GOT3 (cell line): ENCODE measurements around the gene TIAM2.

ENCODE experiments used
- DNase-seq: peaks from one replicate; lab custom pipeline; 2025; ENCODE audit warnings: mixed read lengths; lab: John Stamatoyannopoulos, UW

TIAM2 gene

DNA sequence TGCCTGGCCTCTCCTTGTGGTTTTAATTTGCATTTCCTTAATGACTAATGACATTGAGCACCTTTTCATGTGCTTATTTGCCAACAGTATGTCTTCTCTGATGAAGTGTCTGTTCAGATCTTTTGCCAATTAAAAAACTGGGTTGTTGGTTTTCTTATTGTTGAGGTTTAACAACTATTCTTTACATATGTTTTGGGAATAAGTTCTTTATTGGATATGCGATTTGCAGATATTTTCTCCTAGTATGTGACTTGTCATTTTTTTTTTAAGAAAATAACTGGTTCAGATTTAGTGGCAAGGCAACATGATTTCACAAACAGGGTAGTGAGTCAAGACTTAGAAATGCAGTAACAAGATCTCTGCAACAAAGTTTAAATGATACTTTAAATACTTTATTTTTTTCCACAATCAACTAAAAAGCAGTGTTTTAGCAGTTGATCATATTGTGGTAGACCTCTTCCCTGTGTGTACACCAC, 67.8 kb downstream of the TIAM2 start:
- no peak for DNase-seq

DNA sequence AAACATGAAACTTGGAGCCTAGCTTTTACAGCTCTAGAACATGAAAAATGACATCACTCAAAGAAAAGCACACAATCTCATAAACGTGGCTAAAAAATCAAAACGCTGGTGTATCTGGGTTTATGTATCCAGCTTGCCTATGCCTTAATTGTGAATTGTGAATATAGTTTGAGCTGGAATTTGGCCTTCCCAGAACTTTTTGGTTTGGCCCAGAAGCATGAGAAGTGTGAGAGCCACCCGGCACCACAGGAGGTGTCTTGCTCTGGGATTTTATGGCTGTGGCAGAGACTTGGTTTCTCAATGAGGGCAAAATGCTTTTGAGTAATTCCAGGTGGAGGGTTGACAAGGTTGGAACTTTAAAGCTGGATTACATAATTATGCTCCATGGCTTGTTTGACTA, 69.2 kb downstream of the TIAM2 start:
- no peak for DNase-seq

DNA sequence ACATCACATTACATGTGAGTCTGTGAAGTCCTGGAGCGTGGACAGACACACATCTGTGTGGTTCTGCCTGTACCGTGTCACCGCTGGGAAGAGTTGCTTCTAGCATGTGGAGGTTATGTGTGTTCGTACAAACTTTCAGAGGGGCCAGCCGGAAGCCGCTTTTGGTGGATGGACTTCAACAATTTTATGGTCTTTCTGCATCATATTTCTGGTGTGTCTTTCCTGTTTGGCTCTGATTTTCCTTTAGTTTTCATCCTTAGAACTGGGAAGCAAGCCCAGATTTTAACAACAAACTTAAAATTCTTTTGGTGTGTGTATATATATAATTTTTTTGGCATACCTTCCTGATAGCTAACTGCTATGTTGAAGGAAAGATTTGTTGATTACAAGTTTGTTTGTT, 71.2 kb downstream of the TIAM2 start:
- no peak for DNase-seq

DNA sequence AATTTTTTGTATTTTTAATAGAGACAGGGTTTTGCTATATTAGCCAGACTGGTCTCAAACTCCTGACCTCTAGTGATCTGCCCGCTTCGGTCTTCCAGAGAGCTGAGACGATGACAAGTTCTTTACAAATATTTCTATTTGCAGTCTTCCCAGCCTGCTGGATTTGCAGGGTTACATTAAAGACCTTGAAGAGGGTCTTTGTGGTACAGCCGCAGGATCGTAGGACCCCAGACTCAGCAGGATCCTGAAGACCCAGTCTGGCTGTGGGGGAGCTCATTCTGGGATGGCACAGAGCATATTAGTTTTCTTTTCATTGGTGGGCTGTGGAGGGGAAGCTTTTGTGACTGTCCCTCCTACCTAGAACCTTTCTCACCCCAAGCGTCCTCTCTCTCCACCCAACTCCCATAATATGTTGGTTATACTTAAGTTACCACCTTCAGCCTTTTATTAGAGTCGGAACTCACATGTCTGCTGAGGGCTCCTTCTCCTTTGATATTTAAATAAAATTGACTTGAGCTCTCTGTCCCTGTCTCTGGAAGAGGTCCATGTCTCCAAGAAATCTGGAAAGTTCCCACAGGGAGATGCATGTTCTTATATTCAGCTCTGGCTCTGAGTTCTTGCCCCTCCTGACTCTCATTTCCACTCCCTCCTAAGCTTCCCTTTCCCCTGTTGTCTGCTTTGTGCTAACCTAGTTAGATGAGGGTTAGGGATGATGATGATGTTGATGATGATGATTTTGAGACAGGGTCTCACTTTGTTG, 72.0 kb downstream of the TIAM2 start:
- DNase-seq: no peak

DNA sequence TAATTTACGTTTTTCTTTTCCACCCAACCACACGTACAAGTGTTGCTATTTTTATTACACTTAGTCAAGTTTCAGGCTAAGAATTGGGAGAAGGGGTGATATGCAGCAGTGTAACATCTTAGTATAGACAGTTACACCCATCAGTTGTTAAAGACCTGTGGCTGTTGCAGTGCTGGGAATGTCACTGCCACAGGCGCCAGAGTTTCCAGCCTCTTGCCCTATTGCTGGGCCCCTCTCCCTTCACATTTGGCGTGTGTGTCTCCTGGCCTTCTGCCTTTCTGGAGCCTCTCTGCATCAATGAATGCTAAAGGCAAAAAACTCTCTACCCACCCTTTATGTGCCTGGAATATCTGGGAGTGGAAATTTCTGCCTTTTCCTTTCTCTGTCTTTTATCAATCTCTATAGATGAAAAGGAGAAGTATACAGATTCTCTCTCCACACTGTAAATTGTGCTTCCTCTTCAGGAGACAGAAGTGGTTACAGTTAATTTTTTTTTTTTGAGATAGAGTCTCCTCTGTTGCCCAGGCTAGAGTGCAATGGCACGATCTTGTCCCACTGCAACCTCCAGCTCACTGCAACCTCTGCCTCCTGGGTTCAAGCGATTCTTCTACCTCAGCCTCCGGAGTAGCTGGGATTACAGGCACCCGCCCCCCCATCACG, 73.0 kb downstream of the TIAM2 start:
- no peak for DNase-seq

DNA sequence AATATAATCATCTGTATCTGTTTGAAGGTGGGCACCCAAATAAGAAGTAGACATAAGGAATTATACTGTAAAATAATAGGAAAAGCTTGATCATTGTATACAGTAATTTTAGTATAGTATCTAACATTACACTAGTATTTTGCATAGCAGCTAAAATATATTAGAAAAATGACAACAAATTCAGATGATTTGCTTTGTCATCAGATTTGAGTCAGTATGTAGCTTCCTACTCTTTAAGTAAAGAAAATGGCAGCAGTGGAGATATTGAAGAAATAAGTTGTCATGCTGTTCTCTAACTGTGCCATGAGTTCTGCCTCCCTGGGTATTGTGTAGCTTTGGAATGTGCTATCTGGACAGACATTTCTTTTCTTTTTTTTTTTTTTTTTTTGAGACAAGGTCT, 74.4 kb downstream of the TIAM2 start:
- no peak for DNase-seq

DNA sequence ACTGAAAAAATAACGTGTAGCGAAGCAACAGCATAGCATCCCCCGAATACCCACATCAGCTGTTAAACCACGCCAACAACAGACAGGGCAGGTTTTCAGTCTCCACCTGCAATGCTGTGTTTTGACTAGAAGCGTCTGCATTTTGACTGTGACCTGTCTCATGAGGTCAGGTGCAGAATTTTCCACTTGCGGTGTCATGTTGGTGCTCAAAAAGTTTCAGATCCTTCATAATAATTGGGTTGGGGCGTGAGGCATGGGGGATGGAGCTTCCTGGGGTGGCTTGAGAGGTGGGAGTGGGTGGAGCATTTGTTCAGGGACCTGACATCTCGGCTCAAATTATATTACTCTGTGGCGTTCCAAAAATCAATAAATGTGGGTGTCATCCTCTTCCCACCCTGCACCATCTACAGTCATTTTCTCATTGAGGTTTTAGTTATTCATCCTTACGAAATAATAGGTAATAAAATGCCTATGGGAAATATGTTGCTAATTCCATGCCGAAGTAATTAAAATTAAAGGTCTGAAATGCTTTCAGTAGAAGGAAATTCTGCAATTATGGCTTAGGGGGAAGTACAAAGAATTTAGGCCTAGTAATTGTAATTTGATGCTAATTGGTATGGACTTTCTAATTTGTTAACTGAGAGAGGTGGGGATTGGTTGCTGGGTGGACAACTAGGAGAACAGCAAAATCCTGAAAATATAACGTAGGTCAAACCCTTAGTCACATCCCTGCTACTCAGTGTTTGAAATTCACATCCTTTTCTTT, 81.0 kb downstream of the TIAM2 start:
- DNase-seq: no peak

DNA sequence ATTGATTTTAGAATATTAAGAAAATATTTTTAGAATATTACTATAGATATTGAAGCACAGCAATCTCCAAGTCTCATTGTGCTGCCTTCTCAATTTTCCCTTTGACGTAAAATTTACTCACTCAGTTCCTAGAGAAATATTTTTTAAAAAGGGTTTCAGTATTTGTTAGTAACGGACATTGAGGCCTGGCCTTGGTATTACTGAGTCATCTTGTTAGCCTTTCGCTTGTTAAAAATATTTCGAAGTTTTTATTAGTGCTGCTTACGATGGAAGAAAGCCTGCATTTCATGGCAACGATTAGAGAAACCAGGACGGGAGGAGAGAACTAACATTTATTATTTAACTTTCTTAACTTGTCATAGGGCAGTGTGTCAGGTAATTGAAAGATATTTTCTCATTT, 82.2 kb downstream of the TIAM2 start:
- DNase-seq: no peak

DNA sequence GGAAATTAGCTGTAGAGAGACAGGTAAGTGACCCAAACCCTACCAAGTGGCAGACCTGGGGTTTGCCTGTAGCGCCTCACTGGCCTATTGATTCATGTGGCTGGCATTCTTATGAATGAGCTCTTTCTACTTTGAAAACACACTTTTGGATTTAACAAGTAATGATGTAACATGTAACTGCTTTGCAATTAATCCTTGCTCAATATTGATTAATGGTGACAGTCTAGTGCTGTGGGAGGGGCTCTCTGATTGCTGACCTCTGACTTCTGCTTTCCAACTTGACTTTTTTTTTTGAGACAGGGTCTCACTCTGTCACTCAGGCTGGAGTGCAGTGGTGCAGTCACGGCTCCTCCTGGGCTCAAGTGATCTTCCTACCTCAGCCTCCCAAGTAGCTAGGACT, 82.7 kb downstream of the TIAM2 start:
- DNase-seq: no peak

DNA sequence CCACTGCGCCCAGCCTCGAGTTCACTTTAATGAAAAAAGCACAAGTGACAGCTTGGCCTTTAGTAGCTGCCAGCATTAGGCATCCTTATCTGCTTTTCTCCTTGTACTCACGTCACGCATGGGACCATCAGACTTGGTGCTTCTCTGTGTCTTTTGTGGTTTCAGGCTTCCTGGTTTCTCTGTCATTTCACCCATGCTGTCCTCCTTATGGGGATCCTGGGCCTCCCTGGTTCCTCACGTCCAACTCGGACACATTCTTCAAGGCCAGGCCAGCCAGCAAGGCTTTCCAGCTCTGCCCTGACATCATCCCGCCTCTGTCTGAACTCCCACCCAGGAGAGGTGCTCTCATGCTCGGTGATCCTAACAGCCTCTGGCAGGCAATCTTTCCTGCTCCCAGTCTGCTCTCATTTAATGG, 83.2 kb downstream of the TIAM2 start:
- DNase-seq: no peak

DNA sequence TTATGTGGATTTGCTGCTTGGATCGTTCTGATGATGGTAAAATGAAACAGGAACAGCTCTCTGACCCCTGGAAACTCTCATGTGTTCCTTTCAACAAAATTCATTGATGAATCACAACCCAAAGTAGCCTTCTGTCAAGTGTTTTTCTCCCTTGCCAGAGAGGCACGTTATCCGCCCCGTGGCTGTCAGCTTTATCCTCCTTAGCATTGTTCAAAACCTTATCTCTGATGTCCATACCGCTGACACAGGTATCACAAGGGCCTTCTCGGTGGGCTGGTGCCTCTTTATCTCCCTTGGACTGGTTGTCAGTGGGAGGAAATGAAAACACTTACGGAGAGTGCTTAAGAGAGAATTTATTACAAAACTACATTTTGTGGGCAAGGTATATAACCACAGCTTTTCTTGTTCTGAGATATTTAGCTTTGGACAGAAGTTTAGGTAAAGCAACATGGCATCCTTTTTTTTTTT, 84.9 kb downstream of the TIAM2 start:
- DNase-seq: no peak

DNA sequence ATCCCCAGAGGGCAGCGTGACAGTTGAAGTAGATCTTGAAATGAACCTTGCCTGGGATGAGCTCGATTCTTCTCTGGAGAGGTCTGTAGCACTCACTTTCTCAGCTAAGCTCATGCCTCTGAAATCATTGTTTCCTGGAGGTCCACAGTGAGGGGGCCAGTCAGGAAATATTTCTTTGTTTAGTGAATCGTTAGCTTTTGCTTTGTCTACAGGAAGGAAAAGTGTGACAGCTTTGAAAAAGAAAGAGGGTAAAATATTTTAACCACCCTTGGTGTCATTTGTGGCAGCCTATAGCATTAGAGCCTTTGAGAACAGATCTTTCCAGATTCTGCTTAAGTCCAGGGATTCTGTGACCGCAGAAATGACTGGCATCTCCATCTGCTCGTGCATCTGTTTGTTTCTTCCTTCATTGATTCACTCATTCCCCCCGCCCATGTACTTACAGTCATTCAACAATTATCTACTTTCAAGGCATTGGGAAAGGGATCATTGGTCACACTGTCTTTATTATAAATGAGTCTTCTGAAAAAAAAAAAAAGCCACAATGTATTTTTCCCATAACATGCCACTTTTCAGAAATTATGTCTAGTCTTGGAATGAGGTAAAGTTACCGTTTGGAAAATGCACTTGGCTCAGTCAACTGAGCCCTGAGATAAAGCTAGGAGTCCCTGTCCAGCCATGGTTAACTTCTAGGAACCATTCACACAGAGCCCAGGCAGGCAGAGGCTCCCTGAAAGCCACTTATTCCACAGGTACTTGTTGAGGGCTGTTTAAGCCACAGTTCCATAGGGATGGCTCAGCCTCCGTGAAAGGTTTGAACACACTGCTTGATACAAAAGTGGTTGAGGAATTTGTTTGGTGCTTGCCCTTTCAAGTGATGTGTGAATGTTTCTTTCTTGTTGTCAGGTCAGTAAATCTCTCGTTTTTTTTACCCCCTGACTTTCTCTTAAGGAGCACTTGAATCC, 86.0 kb downstream of the TIAM2 start:
- no peak for DNase-seq

DNA sequence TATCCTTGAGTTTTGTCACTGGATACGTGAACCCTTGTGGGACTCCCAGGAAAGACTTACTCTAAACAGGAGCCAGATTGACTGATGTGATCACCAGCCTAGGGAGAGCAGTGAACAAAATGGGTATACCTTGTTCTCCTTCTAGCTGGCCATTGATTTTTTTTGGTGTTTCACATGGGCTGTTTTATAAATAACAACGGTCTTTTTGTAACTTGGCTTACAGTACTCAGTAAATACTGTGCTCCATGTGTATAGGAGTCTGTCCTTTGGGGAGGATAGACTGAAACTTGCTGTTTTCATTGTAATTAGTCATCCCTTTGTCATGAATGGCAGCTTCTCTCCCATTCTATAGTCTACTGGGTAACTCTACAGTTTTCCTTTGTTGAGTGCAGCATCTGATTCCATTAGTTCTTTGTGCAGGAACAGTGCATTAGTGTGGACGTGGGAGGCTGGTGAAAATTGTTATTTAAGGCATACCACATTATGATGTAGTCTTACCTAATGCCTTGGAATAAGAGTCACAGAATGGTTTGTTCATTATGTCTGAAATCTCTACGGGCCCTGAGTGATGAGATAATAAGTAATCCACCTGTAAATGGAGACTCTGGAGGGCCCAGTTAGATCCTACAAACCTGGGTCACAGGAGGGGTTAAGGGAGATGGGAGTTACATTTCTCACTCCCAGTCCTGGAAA, 89.5 kb downstream of the TIAM2 start:
- no peak for DNase-seq

DNA sequence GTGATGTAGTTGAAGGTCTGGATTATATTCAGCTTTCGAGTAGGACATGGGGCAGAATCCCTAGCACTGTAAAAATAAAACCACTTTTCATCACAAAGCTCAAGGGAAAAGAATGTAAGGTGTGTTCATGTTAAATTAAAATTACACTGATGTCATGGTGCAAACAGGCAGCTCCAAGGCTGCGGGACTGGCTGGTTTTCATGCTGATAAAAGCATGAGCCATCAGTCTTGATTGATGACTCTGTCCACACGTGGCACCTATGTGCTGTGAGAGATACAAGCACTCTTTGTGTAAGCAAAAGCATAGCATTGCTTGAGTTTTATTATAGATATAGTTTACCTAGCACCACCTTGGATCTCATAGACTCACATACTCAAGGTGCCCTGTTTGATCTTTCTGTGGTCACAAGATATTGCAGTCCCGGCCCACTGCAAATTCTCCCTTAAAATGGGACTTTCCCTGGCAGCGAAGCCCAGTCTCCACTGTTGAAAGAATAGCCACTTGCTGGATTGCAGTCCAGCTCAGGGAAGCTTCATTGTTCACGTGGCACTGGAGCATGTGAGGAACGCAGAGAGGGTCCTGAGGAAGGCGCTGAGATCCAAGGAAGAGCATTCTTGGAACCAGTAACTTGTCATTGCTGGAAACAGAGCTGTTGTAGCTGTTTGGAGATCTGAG, 90.6 kb downstream of the TIAM2 start:
- no peak for DNase-seq

DNA sequence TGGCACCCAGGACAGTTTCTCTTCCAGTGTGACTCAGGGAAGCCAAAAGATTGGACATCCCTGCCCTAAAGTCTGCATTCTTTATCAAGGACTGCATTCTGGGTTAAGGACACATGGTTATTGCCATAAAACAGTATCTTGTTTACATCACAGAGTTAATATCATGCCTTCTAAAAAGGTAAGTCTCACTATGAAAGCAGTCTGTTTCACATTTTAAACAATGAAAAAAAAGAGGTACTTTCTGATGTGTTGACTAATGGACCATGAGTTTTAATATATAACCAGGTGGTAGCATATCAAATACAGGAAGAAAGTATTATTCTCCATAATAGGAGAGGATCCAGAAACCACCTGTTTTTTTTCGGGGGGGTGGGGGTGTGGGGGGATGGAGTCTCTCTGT, 93.7 kb downstream of the TIAM2 start:
- DNase-seq: no peak

DNA sequence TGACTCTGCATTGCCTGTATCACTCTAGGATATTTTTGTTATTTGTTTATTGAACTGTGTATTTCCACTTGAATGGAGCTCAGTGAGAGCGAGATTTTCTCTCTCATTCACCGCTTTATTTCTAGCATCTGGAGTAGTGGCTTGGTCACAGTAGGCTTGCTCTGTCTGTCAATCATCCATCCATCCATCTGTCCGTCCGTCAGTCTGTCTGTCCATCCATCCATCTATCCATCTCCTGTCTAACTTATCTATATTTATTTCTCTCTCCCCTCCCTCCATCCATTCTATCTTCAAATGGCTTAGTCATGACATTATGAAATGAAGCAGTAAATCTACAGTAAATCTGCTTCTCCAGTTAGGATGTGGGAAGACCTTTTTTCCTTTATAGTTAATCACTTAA, 94.6 kb downstream of the TIAM2 start:
- DNase-seq: no peak

DNA sequence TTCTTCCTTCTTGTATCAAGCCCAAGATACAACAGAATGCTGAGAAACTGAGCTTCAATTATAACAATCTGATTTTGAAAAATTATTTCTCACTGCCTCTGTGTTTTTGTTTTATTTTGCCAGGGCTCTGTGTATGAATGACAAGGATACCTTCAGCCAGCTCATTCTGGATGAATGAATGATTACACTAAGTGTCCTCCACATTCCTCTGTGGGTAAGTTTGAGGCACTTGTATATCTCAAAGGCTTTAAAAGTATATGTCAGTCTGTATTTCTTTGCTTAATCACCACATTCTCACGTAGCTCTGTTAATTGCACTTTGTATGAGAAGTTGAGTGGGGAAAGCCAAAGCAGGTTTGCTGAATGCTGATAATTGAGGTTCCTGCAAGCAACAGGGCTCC, 95.1 kb downstream of the TIAM2 start:
- no peak for DNase-seq

DNA sequence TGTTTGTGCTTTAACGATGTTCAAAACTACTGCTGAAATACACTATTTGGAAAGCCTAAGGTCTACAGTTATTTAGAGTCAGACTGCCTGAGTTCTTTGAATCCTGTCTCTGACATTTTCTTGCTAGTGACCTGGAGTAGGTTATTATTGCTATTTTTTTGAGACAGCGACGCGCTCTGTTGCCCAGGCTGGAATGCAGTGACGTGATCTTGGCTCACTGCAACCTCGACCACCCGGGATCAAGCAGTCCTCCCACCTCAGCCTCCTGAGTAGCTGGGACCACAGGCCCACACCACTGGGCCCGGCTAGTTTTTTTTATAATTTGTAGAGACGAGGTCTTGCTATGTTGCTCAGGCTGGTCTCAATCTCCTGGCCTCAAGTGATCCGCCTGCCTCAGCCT, 96.6 kb downstream of the TIAM2 start:
- DNase-seq: no peak

DNA sequence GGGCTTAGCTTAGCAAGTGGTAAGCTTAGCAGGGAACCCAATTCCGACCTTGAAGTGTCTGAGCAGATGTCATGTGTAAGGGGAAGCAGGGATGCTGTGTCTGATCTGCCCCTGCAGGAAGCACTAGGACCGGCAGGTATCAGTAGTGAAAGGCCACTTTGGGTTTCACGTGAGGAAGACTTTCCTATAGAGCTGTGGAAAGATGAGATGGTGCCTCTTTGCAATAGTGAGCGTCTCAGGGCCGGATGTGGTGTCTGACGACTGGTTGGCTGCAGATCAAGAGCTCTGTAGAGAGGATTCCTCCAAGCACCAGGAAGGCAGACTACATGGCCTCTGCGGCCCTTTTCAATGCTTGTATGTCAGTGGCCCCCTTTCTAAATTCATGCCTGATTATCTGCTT, 98.3 kb downstream of the TIAM2 start:
- no peak for DNase-seq

DNA sequence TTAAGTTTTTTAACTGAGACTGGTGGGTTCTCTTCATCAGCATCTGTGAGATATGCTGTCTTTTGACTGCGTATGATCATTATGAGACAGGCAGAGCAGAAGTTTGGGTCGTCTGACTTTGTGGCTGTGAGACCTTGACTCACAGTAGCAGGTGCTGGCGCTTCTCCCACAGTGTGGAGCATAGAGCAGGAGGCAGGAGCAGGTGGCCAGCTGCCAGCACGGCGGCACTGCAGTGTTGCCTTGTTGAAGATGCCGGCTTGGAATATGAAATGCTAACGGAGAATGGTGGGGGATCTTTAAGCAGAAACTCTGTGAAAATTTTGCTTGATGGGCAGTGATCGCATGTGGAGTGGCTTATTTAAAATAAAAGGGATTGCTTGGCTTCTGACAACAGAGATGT, 105.0 kb downstream of the TIAM2 start:
- DNase-seq: no peak

DNA sequence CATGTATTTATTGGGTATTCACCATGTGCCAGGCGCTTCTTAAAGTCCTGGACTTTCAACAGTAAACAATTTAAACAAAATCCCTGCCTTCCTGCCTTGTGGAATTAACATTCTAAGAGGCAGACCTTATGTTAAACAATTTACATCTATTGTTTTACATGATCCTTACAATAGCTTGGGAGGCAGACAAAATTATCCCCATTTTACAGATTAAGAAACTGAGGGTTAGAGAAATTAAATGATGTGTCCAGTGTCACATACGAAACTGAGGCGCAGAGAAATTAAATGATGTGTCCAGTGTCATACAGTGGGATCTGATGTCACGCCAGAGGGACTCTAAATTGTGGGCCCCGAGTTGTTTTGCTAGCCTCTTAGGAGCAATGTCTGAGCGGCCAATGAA, 105.5 kb downstream of the TIAM2 start:
- DNase-seq: no peak
